Measurements from ENCODE around the gene DENND4C.

DNA sequence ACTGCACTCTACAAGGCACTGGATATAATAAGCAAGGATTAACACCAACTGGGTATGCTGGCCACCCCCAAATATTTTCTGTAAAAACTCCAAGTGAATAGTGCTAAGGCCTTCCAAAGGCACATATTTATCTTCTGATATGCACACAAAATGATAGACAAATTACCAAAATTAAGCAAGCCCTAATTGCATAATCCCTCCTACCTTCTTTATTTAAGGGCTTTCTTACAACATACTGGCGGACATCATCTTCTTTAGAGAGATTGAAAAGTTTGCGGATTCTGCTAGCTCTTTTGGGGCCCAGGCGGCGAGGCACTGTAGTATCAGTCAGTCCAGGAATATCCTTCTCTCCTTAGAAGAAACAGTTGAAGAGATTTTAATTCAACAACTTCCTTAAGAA lies 147.7 kb downstream of the DENND4C start:
- TF ChIP-seq, protein P1, sequence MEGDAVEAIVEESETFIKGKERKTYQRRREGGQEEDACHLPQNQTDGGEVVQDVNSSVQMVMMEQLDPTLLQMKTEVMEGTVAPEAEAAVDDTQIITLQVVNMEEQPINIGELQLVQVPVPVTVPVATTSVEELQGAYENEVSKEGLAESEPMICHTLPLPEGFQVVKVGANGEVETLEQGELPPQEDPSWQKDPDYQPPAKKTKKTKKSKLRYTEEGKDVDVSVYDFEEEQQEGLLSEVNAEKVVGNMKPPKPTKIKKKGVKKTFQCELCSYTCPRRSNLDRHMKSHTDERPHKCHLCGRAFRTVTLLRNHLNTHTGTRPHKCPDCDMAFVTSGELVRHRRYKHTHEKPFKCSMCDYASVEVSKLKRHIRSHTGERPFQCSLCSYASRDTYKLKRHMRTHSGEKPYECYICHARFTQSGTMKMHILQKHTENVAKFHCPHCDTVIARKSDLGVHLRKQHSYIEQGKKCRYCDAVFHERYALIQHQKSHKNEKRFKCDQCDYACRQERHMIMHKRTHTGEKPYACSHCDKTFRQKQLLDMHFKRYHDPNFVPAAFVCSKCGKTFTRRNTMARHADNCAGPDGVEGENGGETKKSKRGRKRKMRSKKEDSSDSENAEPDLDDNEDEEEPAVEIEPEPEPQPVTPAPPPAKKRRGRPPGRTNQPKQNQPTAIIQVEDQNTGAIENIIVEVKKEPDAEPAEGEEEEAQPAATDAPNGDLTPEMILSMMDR (IDR thresholded peaks at IDR 0.05; ENCODE audit: borderline replicate concordance, extremely low read depth, low read length, poor library complexity, severe bottlenecking) = no peak
- no peak for TF ChIP-seq EZH2 (IDR thresholded peaks at IDR 0.05; ENCODE audit: borderline replicate concordance, low read depth, low read length, severe bottlenecking)

All from DND-41 (cell line).